OCI-LY3 (cell line): ENCODE results near the gene CENPH.

Experiments used
- H2AFZ ChIP-seq: fragments of 200-600, 300-600 bp; shearing (Covaris generic); 2 replicates; pipeline ENCODE4 v1.6.0; 2014; ENCODE audit warnings: antibody characterized with exemption, low read depth, low read length
- H3K27ac ChIP-seq: fragments of 200-600, 300-600 bp; sonication (generic); 2 replicates; pipeline ENCODE4 v1.5.1; 2014; ENCODE audit warnings: mild to moderate bottlenecking, low read length, moderate library complexity, mixed read lengths
- H3K27me3 ChIP-seq: fragments of 200-600, 300-600 bp; sonication (generic); 2 replicates; pipeline ENCODE4 v1.6.1; 2014; ENCODE audit warnings: low read depth, low read length, mixed read lengths
- H3K36me3 ChIP-seq: fragments of 200-600, 300-600 bp; sonication (generic); replicated peaks from 2 replicates; pipeline ENCODE3; 2014; ENCODE audit warnings: low read depth, low read length, mixed read lengths
- H3K4me1 ChIP-seq: fragments of 300-600, 200-600 bp; sonication (generic); 2 replicates; pipeline ENCODE4 v1.6.1; 2014; ENCODE audit warnings: low read length, mixed read lengths
- H3K4me2 ChIP-seq: fragments of 200-600, 300-600 bp; sonication (generic); 2 replicates; pipeline ENCODE4 v1.6.1; 2014; ENCODE audit warnings: low read length, mixed read lengths
- H3K4me3 ChIP-seq: fragments of 300-600, 200-600 bp; sonication (generic); 2 replicates; pipeline ENCODE4 v1.5.1; 2014; ENCODE audit warnings: antibody characterized with exemption, mild to moderate bottlenecking, low read length, moderate library complexity
- H3K79me2 ChIP-seq: fragments of 300-600, 200-600 bp; shearing (Covaris generic); 2 replicates; pipeline ENCODE4 v1.6.1; 2014; ENCODE audit warnings: mild to moderate bottlenecking, low read length, mixed read lengths
- H3K9ac ChIP-seq: fragments of 300-600, 200-600 bp; shearing (Covaris generic); 2 replicates; pipeline ENCODE4 v1.6.0; 2014; ENCODE audit warnings: mild to moderate bottlenecking, low read length, moderate library complexity
- H3K9me3 ChIP-seq: fragments of 200-600, 300-600 bp; shearing (Covaris generic); 2 replicates; pipeline ENCODE4 v1.6.1; 2014; ENCODE audit warnings: low read length, mixed read lengths; ENCODE audit not compliant: insufficient read depth
- H4K20me1 ChIP-seq: fragments of 200-600, 300-600 bp; sonication (generic); 2 replicates; pipeline ENCODE4 v1.6.1; 2016; ENCODE audit warnings: low read length, mixed read lengths; ENCODE audit not compliant: insufficient read depth
- CTCF ChIP-seq: fragments of 200-600, 300-600 bp; sonication (generic); IDR thresholded peaks from 2 replicates; pipeline ENCODE4 v1.5.1; 2014; ENCODE audit warnings: antibody characterized with exemption, low read length, low read depth
- EZH2phosphoT487 ChIP-seq: fragments of 200-600 bp; shearing (Covaris generic); IDR thresholded peaks from 2 replicates; pipeline ENCODE4 v1.6.1; 2018; ENCODE audit warnings: antibody characterized with exemption, mixed run types, low read depth

Gene CENPH

DNA sequence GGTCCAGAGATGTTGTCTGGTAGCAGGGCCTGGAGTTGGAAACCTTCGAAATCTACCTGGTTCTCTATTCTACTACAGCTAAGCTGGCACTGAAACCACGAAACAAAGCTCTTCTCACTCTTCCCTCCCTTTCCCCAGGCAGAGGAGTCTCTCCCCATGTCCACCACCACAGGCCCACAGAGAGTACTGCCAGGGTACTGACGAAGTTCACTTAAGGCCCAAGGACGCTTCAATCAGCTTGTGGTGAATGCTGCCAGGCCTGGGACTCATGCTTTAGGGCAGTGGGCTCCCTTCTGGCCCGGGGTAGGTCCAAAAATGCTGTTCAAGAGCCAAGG lies 39.7 kb upstream of the CENPH start:
- H3K79me2 ChIP-seq, result no peaks in the 10 kb centered on the region
- no peak overlapping the region for H3K4me2 ChIP-seq
- no peaks in the 10 kb centered on the region for H3K4me1 ChIP-seq
- H3K9me3 ChIP-seq, result no peaks in the 10 kb centered on the region
- H3K27me3 ChIP-seq, result no peaks in the 10 kb centered on the region
- TF ChIP-seq CTCF (no peak), EZH2phosphoT487 (no peak)
- no peaks in the 10 kb centered on the region for H3K36me3 ChIP-seq
- H3K4me3 ChIP-seq, result no peak overlapping the region
- H3K27ac ChIP-seq, result no peak overlapping the region
- no peak overlapping the region for H2AFZ ChIP-seq
- H4K20me1 ChIP-seq, result no peaks in the 10 kb centered on the region
- H3K9ac ChIP-seq, result no peak overlapping the region

DNA sequence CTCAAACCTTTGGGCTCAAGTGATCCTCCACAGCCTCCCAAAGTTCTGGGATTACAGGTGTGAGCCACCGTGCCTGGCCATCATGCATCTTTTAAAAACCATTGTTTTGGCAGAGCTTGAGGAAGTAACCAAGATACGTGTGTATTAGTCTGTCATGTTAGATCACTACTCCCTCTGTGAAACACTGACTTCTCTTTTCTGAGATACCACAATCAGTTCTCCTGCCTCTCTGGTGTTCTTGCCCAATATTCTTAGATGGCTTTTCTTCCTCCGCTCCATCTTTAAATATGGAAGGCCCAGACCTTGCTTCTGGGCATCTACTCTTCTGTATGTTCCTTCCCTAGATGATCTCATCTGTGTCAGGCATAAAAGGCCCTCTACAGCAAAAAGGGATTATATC lies 36.7 kb upstream of the CENPH start:
- no peak overlapping the region for H2AFZ ChIP-seq
- no peaks in the 10 kb centered on the region for H3K36me3 ChIP-seq
- no peaks in the 10 kb centered on the region for H3K79me2 ChIP-seq
- H3K4me3 ChIP-seq, result no peak overlapping the region
- H4K20me1 ChIP-seq, result no peaks in the 10 kb centered on the region
- no peak overlapping the region for H3K27ac ChIP-seq
- no peak overlapping the region for H3K9ac ChIP-seq
- H3K4me2 ChIP-seq, result no peak overlapping the region
- no peaks in the 10 kb centered on the region for H3K9me3 ChIP-seq
- TF ChIP-seq CTCF (no peak), EZH2phosphoT487 (no peak)
- H3K27me3 ChIP-seq, result no peaks in the 10 kb centered on the region
- H3K4me1 ChIP-seq, result no peaks in the 10 kb centered on the region

DNA sequence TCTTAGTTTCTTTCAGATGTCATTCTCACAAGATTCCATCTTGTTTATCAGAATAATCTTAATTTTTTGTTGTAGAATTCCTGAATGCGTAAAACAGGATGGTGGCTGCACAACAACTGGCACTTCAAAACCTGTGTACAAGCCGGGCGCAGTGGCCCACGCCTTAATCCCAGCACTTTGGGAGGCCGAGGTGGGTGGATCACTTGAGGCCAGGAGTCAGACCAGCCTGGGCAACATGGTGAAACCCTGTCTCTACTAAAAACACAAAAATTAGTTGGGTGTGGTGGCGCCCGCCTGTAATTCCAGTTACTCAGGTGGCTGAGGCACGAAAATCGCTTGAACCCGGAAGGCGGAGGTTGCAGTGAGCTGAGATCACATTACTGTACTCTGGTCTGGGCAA lies 32.9 kb upstream of the CENPH start:
- Histone ChIP-seq H3K4me3 (no peak overlapping the region), H3K36me3 (no peaks in the 10 kb centered on the region), H2AFZ (no peak overlapping the region), H3K27me3 (no peaks in the 10 kb centered on the region), H3K79me2 (no peaks in the 10 kb centered on the region), H3K4me2 (no peak overlapping the region), H3K9me3 (no peaks in the 10 kb centered on the region), H3K4me1 (no peaks in the 10 kb centered on the region), H4K20me1 (no peaks in the 10 kb centered on the region), H3K9ac (no peak overlapping the region), H3K27ac (no peak overlapping the region)
- no peak for TF ChIP-seq CTCF
- TF ChIP-seq EZH2phosphoT487, result no peak

DNA sequence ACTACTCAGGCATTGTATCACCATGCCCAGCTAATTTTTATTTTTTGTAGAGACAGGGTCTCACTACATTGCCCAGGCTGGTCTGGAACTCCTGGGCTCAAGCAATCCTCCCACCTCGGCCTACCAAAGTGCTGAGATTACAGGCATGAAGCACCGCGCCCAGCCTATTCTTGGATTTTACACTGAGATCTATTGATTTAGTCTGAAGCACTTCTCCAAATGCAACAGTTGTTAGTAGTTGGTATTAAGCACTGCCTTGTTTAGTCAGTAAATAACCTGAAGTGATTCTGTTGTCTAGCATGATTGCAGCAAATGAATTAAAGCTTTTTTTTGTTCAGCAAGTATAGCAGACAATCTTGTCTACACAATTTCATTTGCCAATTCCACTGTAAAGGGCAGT lies 31.3 kb upstream of the CENPH start:
- Histone ChIP-seq H3K27me3 (no peaks in the 10 kb centered on the region), H3K27ac (no peak overlapping the region), H3K4me3 (no peak overlapping the region), H3K4me1 (no peaks in the 10 kb centered on the region), H4K20me1 (no peaks in the 10 kb centered on the region), H3K9me3 (no peaks in the 10 kb centered on the region), H3K36me3 (no peaks in the 10 kb centered on the region), H2AFZ (no peak overlapping the region), H3K79me2 (no peaks in the 10 kb centered on the region), H3K4me2 (no peak overlapping the region), H3K9ac (no peak overlapping the region)
- TF ChIP-seq EZH2phosphoT487, result no peak

DNA sequence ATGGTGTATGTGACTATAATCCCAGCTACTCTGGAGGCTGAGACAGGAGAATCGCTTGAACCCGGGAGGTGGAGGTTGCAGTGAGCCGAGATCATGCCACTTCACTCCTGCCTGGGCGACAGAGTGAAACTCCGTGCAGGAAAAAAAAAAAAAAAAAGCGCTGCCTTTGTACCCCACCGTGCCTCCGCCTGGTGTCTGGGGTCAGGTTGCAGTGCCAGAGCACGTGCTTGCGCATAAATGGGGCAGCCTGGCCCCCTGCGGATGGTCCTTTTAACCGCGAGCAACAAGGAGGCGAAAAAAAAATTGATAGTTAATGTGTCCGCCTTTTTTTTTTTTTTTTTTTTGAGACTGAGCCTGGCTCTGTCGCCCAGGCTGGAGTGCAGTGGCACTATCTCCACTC lies 28.7 kb upstream of the CENPH start:
- TF ChIP-seq CTCF (no peak), EZH2phosphoT487 (no peak)
- no peaks in the 10 kb centered on the region for H3K27me3 ChIP-seq
- no peak overlapping the region for H3K27ac ChIP-seq
- H3K9me3 ChIP-seq, result no peaks in the 10 kb centered on the region
- H4K20me1 ChIP-seq, result no peaks in the 10 kb centered on the region
- H3K79me2 ChIP-seq, result no peaks in the 10 kb centered on the region
- H2AFZ ChIP-seq, result no peak overlapping the region
- H3K9ac ChIP-seq, result no peak overlapping the region
- H3K36me3 ChIP-seq, result no peaks in the 10 kb centered on the region
- no peak overlapping the region for H3K4me3 ChIP-seq
- H3K4me1 ChIP-seq, result no peaks in the 10 kb centered on the region
- no peak overlapping the region for H3K4me2 ChIP-seq
